WTC11 (cell line): ENCODE results near the gene SYCE3.

ENCODE experiments used
- CREB1 ChIP-seq: sonication (generic); formaldehyde crosslinking; IDR thresholded peaks from 2 replicates; pipeline ENCODE4 v1.8.0; 2023; ENCODE audit warnings: mild to moderate bottlenecking, missing genetic modification reagents
- CTCF ChIP-seq: fragments of 200-600 bp; IDR thresholded peaks from 2 replicates; pipeline ENCODE4 v1.8.0; 2022; ENCODE audit warnings: antibody characterized with exemption
- FOXJ3 ChIP-seq: sonication (generic); formaldehyde crosslinking; IDR thresholded peaks from 2 replicates; pipeline ENCODE4 v1.9.0; 2021; ENCODE audit warnings: missing genetic modification reagents, mild to moderate bottlenecking, borderline replicate concordance
- FOXK1 ChIP-seq: sonication (generic); formaldehyde crosslinking; IDR thresholded peaks from 2 replicates; pipeline ENCODE4 v1.8.0; 2022; ENCODE audit warnings: mild to moderate bottlenecking, moderate library complexity, missing genetic modification reagents
- IRF1 ChIP-seq: sonication (generic); formaldehyde crosslinking; IDR thresholded peaks from 2 replicates; pipeline ENCODE4 v1.8.0; 2023; ENCODE audit warnings: missing genetic modification reagents
- RELA ChIP-seq: sonication (generic); formaldehyde crosslinking; IDR thresholded peaks from 2 replicates; pipeline ENCODE4 v1.8.1; 2022; ENCODE audit warnings: missing genetic modification reagents, mild to moderate bottlenecking, borderline replicate concordance
- TEAD1 ChIP-seq: sonication (generic); formaldehyde crosslinking; IDR thresholded peaks from 2 replicates; pipeline ENCODE4 v1.8.0; 2022; ENCODE audit warnings: mild to moderate bottlenecking, missing genetic modification reagents
- TEAD4 ChIP-seq: sonication (generic); formaldehyde crosslinking; IDR thresholded peaks from 2 replicates; pipeline ENCODE4 v1.8.0; 2022; ENCODE audit warnings: mild to moderate bottlenecking, missing genetic modification reagents
- USF1 ChIP-seq: sonication (generic); formaldehyde crosslinking; IDR thresholded peaks from 2 replicates; pipeline ENCODE4 v1.8.0; 2022; ENCODE audit warnings: mild to moderate bottlenecking, missing genetic modification reagents

GRCh38 chr22:50530580-50530876 lies 32.2 kb downstream of the SYCE3 start:
- TF ChIP-seq CTCF = no peak
- TF ChIP-seq IRF1 (CRISPR knock-in tag) = no peak
- no peak for TF ChIP-seq TEAD1 (CRISPR knock-in tag)
- TF ChIP-seq CREB1 (CRISPR knock-in tag) = no peak
- no peak for TF ChIP-seq FOXJ3
- TF ChIP-seq FOXK1 (CRISPR knock-in tag) = no peak
- TF ChIP-seq RELA = no peak
- TF ChIP-seq USF1 (CRISPR knock-in tag) = no peak
- no peak for TF ChIP-seq TEAD4
